Measurements from ENCODE around the gene HADHA.
"Not testable (repeated sequence)": the region's sequence is repeated elsewhere in the genome, so short reads cannot be mapped to it uniquely, and the experiment has no call there.

HADHA gene

GRCh38 chr2:26173776-26174482 is 70.5 kb downstream of the HADHA start:
- DNase-seq (ENCODE audit: low read depth): no peak

DNA sequence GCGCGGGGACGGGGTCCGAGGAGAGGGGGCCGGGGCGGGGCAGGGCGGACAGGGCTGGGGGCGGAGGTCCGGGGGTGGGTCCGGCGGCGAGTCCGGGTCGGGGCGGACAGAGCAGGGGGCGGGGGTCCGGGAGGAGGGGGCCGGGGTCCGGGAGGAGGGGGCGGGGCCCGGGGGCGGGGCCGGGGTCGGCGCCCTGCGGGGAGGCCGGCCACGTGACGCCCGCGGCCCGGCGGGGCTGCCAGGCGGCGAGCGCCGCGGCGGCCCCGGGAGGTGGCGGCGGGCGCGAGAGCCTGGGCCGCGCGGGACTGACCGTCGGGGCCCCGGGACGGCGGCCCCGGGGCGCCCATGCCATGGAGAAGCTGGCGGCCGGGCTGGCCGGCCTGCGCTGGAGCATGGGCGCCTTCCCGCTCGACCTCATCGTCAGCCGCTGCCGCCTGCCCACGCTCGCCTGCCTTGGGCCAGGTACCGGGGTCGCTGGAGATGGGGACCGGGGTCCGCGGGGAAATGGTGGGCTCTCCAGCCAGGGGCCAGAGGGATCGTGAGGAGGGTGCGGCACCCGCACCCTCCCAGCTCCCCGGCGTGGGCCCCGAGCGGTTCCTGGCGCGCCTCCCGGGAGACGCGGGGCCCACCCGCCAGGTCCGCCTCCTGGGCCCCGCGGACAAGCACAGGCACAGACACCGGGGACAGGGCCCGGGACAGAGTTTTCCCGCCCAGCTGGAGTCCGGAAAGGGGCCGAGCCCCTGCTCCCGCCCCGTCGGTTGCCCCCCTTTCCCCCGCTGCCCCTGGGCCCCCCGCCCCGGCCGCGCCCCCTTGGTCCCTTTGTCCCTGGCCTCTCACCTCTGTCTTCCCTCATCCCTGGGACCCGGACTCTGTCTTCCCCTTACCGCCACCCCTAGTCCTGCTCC is 71.3 kb downstream of the HADHA start, which contains the start of gene GAREM2:
Gene GAREM2, plus strand, starts transcription at position 218 of the 905 bp plus-strand sequence. Its CDS starts 133 bp downstream, at position 351.
- no peak for DNase-seq (ENCODE audit: low read depth)

- DNase-seq (ENCODE audit: low read depth): no peak
Measured at GRCh38 chr2:26172189-26172870, 72.1 kb downstream of the HADHA start.

- DNase-seq (ENCODE audit: low read depth): no peak
Measured at GRCh38 chr2:26170795-26171194, 73.6 kb downstream of the HADHA start.

DNA sequence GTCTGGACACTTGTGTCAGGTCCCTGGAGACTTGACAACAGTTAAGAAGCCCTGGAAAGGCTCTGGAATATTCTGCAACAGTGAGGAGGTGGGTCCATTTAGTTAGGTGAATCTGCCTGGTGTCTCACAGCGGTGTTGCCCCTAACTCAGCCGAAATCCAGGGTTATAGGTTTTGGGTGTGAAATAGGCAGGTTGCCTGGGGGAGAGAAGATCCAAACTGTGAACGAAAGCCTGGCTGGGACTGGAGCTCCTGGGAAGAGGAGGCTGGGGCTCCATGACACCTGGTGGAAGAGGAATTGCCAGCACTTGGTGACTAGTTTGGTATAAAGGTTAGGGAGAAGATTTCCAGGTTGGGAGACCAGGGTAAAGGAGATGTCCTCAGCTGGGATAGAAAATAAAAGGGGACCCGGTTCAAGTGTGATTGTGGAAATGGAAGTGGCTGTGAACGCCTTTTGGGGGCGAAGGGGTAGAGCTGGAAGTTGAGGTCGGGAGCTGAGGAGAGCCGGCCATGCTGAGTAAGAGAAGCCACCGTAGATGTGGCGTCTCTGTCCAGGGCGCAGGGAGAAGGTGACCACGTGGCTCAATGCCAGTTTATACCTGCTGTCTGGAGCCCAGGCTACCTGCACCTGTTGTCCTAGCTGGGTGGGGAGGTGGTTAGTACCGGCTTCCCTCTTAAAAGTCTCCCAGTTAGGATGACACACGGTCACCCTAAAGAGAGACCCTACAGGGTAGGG is 74.6 kb downstream of the HADHA start:
- DNase-seq (ENCODE audit: low read depth): no peak

DNA sequence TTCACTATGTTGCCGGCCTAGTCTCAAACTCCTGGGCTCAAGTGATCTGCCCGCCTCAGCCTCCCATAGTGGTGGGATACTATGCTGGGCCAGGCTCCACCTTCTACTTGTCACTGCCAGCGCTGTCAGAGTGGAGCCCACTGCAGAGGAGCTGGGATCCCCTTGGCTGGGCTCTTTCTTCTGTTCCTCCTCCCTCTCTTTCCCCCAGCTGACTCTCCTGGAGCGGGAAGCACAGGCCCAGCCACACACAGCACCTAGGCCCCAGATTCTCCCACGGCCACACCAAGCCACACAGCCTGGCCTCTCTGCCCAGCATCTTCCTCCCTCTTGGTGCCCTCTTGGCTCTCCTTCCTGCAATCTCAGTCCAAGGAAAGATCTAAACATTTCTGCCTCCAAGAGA is 75.2 kb downstream of the HADHA start:
- DNase-seq (ENCODE audit: low read depth): no peak

DNA sequence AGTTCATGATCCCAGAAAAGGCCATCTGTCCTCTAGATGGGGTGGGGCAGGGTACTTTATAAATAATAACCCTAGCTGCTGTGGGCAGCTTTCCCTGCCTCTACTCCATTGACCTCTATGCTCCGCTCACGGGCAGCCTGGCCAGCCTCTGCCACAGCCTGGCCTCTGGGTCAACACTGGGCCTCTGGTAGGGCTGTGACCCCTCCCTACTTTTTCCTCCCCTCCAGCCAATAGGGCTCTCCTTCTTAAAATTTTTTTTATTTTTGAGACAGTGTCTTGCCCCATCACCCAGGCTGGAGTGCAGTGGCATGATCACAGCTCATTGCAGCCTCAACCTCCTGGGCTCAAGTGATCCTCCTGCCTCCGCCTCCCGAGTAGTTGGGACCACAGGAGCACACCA is 75.6 kb downstream of the HADHA start:
- no peak for DNase-seq (ENCODE audit: low read depth)

DNA sequence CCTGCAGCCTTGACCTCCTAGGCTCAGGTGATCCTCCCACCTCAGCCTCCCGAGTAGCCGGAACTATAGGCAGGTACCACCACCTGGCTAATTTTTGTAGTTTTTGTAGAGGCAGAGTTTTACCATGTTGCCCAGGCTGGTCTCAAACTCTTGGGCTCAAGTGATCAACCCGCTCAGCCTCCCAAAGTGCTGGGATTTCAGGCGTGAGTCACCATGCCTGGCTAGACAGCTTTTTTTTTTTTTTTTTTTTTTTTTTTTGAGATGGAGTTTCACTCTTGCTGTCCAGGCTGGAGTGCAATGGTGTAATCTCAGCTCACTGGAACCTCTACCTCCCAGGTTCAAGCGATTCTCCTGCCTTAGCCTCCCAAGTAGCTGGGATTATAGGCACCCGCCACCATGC is 77.9 kb downstream of the HADHA start:
- DNase-seq (ENCODE audit: low read depth): not testable (repeated sequence)

DNA sequence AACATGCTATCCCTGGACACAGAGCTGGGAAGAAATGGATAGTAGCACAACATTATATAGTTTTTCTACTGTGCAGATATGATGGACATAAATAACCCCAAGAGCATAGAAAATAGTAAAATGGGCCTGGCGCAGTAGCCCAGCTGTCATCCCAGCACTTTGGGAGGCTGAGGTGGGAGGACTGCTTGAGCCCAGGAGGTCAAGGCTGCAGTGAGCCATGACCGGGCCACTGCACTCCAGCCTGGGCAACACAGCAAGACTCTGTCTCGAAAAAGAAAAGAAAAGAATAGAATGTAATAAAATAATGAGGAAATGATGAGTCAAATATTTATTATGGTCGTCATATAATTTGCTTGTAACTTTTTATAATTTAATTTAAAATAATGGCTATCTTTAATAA is 79.0 kb downstream of the HADHA start:
- no peak for DNase-seq (ENCODE audit: low read depth)

- DNase-seq (ENCODE audit: low read depth): no peak
Measured at GRCh38 chr2:26164641-26165211, 79.7 kb downstream of the HADHA start.

DNA sequence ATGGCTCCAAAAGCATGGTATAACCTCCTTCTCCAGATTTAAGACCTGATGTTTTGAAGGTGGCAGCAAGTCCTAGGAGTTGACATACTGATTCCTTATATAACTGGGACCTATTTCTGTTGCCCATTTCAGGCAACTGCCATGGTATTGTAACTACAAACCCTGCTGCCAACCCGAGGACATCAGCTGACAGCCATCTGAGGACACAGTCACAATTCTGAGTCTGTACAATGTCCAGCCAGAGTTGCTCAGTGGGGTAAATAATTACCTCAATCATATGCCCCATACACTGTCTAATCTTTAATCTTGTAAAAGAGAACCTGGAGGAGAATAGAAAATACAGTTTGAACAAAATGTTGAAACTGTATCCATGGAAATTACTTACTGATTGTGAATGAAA is 80.2 kb downstream of the HADHA start:
- no peak for DNase-seq (ENCODE audit: low read depth)

- DNase-seq (ENCODE audit: low read depth): no peak
Measured at GRCh38 chr2:26162963-26163362, 81.5 kb downstream of the HADHA start.

DNA sequence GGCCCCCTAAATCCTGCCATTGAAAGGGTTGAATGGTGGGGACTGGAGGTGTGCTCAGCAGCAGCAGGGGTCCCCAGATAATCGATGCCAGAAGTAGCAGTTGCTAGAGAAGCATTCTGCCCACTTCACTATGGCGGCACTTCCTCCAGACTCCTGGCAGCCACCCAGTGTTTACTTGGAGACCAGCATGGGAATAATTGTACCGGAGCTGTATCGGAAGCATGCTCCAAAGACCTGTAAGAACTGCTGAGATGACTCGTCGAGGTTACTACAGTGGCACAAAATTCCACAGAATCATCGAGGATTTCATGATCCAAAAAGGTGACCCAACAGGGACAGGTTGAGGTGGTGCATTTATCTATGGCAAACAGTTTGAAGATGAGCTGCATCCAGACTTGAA is 82.5 kb downstream of the HADHA start:
- DNase-seq (ENCODE audit: low read depth): no peak

- no peak for DNase-seq (ENCODE audit: low read depth)
Measured at GRCh38 chr2:26157580-26157979, 86.9 kb downstream of the HADHA start.

DNA sequence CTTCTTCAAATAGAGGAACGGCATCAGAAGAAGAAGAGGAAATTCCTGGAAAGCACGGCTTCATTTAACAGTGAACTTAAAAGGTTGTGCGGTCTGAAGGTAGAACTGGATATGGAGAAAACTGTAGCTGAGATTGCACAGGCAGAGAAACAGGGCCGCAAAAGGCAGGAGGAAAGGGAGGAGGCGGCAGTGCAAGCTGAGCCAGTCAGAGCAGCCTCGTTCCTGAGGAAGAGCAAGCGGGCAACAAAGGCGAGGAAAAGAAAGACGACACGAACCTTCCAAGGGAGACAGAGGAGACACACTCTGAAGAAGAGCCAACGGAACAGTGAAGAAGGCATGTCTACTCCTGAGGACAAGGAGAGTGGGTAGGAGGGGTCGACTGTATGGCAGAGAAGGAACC is 94.2 kb downstream of the HADHA start:
- DNase-seq (ENCODE audit: low read depth): no peak

GRCh38 chr2:26148501-26148900 is 95.9 kb downstream of the HADHA start:
- DNase-seq (ENCODE audit: low read depth): no peak

- peak; percentile 34 for DNase-seq (ENCODE audit: low read depth)
Measured at GRCh38 chr2:26144953-26145680, 99.3 kb downstream of the HADHA start.

- DNase-seq (ENCODE audit: low read depth): no peak
Measured at GRCh38 chr2:26144031-26144430, 100.4 kb downstream of the HADHA start.

GRCh38 chr2:26141145-26141769 is 103.2 kb downstream of the HADHA start:
- no peak for DNase-seq (ENCODE audit: low read depth)

Measured in stimulated activated CD4-positive, alpha-beta T cell treated with anti-CD3 and anti-CD28 coated beads, Interleukin-2, amount 100 ng/mL, for 4 hours (primary cell).